ENCODE results near the gene KRTAP22-1. TPM values are rescaled to one million over a fixed set of nuclear protein-coding genes. Genes with fewer than 3 reads are reported as not detected.

KRTAP22-1 gene
- total RNA-seq, 2 experiments from 2014 or later, result not detected

GRCh38 chr21:30634906-30635305 is 34.0 kb downstream of the KRTAP22-1 start, which contains the start of gene KRTAP20-2:
TSS of gene KRTAP20-2 (plus strand) at chr21:30635206. CDS start at chr21:30635264, 58 bp downstream.
- no peak within 1 kb of the TSS for H3K4me3 Mint-ChIP-seq
- no peak within 1 kb of the TSS for H3K27ac Mint-ChIP-seq
- no peaks in the 10 kb centered on the region for H3K9me3 Mint-ChIP-seq (ENCODE audit: insufficient read depth)
- H3K4me1 Mint-ChIP-seq (ENCODE audit: low read depth), result no peaks in the 10 kb centered on the region
- no peaks in the 10 kb centered on the region for H3K36me3 Mint-ChIP-seq (ENCODE audit: low read depth)
- no peak for ATAC-seq
- no peak for DNase-seq
- ChIA-PET CTCF (no interaction called here), POLR2A (no interaction called here)
- H3K27me3 Mint-ChIP-seq (ENCODE audit: low read depth), result no peaks in the 10 kb centered on the region

GRCh38 chr21:30638686-30639085 is 37.8 kb downstream of the KRTAP22-1 start:
- Mint-ChIP-seq H3K4me1 (ENCODE audit: low read depth) (no peaks in the 10 kb centered on the region), H3K27me3 (ENCODE audit: low read depth) (no peaks in the 10 kb centered on the region), H3K9me3 (ENCODE audit: insufficient read depth) (no peaks in the 10 kb centered on the region), H3K36me3 (ENCODE audit: low read depth) (no peaks in the 10 kb centered on the region), H3K27ac (no peak overlapping the region), H3K4me3 (no peak overlapping the region)
- POLR2A ChIA-PET, result no interaction called here
- no peak for DNase-seq
- ATAC-seq, result no peak
- CTCF ChIA-PET, result no interaction called here

GRCh38 chr21:30642564-30642963 is 41.7 kb downstream of the KRTAP22-1 start, which contains the start of gene KRTAP20-3:
TSS of gene KRTAP20-3 (plus strand) at chr21:30642864.
- CTCF ChIA-PET, result no interaction called here
- ATAC-seq (no peak), DNase-seq (no peak)
- Mint-ChIP-seq H3K4me1 (ENCODE audit: low read depth) (no peaks in the 10 kb centered on the region), H3K9me3 (ENCODE audit: insufficient read depth) (no peaks in the 10 kb centered on the region), H3K36me3 (ENCODE audit: low read depth) (no peaks in the 10 kb centered on the region), H3K27ac (no peak within 1 kb of the TSS), H3K27me3 (ENCODE audit: low read depth) (no peaks in the 10 kb centered on the region), H3K4me3 (no peak within 1 kb of the TSS)
- POLR2A ChIA-PET, result no interaction called here

- Mint-ChIP-seq H3K4me1 (ENCODE audit: low read depth) (no peaks in the 10 kb centered on the region), H3K27ac (no peak overlapping the region), H3K4me3 (no peak overlapping the region), H3K27me3 (ENCODE audit: low read depth) (no peaks in the 10 kb centered on the region), H3K9me3 (ENCODE audit: insufficient read depth) (no peaks in the 10 kb centered on the region), H3K36me3 (ENCODE audit: low read depth) (no peaks in the 10 kb centered on the region)
- DNase-seq, result no peak
- ATAC-seq, result no peak
- POLR2A ChIA-PET, result no interaction called here
- CTCF ChIA-PET, result no interaction called here
These were observed 46.1 kb downstream of the KRTAP22-1 start for GRCh38 chr21:30646904-30647414.

Other genes starting within 250 kb of the KRTAP22-1 start
- gene KRTAP13-2, start 228.8 kb upstream of the KRTAP22-1 start, total RNA-seq, result not detected
- not detected for gene KRTAP13-1, start 205.1 kb upstream of the KRTAP22-1 start, total RNA-seq
- not detected for gene KRTAP13-3, start 175.2 kb upstream of the KRTAP22-1 start, total RNA-seq
- not detected for gene KRTAP13-4, start 170.9 kb upstream of the KRTAP22-1 start, total RNA-seq
- gene KRTAP15-1, start 160.8 kb upstream of the KRTAP22-1 start, total RNA-seq, result not detected
- gene KRTAP19-1, start 120.7 kb upstream of the KRTAP22-1 start, total RNA-seq, result not detected
- not detected for gene KRTAP19-2, start 113.7 kb upstream of the KRTAP22-1 start, total RNA-seq
- not detected for gene KRTAP19-3, start 109.1 kb upstream of the KRTAP22-1 start, total RNA-seq
- gene KRTAP19-4, start 103.9 kb upstream of the KRTAP22-1 start, total RNA-seq, result not detected
- not detected for gene KRTAP19-5, start 98.9 kb upstream of the KRTAP22-1 start, total RNA-seq
- gene KRTAP19-6, start 59.2 kb upstream of the KRTAP22-1 start, total RNA-seq, result not detected
- not detected for gene KRTAP19-7, start 39.8 kb upstream of the KRTAP22-1 start, total RNA-seq
- not detected for gene KRTAP22-2, start 10.7 kb upstream of the KRTAP22-1 start, total RNA-seq
- not detected for gene KRTAP6-3, start 8.6 kb upstream of the KRTAP22-1 start, total RNA-seq
- gene KRTAP6-2, start 2.2 kb upstream of the KRTAP22-1 start, total RNA-seq, result not detected
- gene KRTAP6-1, start 12.8 kb downstream of the KRTAP22-1 start, total RNA-seq, result not detected
- not detected for gene KRTAP20-1, start 15.3 kb downstream of the KRTAP22-1 start, total RNA-seq
- gene KRTAP20-4, start 19.5 kb downstream of the KRTAP22-1 start, total RNA-seq, result not detected
- not detected for gene KRTAP20-2, start 34.1 kb downstream of the KRTAP22-1 start, total RNA-seq
- not detected for gene KRTAP20-3, start 41.8 kb downstream of the KRTAP22-1 start, total RNA-seq
- gene KRTAP21-3, start 117.7 kb downstream of the KRTAP22-1 start, total RNA-seq, result not detected
- not detected for gene KRTAP21-2, start 146.2 kb downstream of the KRTAP22-1 start, total RNA-seq
- not detected for gene KRTAP21-1, start 154.3 kb downstream of the KRTAP22-1 start, total RNA-seq
- not detected for gene KRTAP8-1, start 212.2 kb downstream of the KRTAP22-1 start, total RNA-seq
- not detected for gene KRTAP7-1, start 228.7 kb downstream of the KRTAP22-1 start, total RNA-seq

Measured in activated CD8-positive, alpha-beta T cell treated with anti-CD3 and anti-CD28 coated beads, Interleukin-2, amount 10 ng/mL, durations not matched to agents 7 days and 5 days (primary cell).